Measurements from ENCODE around the gene KRT81.
A peak's percentile ranks its signal among the peaks of the same experiment; 100 is the strongest.

The KRT81 gene

DNA sequence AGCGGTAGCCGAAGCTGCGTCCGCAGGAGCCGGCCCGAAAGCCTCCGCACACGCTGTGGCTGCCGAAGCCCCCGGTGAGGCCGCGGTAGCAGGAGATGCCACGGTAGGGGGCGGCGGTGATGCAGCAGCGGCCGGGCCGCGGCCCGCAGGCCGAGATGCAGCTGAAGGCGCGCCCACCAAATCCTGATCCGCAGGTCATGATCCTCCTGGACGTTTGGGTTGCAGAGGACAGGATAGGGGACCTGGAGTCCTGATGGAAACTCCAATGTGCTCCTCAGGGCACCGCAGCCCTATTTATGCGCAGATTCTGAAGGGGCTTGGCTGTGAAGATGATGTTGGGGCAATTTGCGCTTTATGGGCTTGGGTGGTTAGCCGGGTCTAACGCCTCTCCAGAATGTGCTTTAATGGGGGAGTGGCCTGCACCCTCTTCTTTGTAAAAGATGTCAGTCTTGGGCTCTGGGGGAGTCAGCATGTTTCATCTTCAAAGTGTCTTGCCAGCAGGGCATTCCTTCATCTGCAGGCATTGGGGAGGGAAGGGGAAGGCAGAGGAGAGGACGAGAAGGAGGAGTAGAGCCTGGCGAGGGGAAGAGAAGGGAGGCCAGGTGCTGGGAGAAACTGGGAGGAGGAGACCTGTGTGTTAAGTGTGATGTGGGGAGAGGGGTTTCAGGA, at the start of gene KRT81:
TSS of gene KRT81 (minus strand) at position 268 of the 669 bp plus-strand sequence. CDS start at position 199, 69 bp downstream.
- DNase-seq (ENCODE audit: low spot score), result no peak

DNA sequence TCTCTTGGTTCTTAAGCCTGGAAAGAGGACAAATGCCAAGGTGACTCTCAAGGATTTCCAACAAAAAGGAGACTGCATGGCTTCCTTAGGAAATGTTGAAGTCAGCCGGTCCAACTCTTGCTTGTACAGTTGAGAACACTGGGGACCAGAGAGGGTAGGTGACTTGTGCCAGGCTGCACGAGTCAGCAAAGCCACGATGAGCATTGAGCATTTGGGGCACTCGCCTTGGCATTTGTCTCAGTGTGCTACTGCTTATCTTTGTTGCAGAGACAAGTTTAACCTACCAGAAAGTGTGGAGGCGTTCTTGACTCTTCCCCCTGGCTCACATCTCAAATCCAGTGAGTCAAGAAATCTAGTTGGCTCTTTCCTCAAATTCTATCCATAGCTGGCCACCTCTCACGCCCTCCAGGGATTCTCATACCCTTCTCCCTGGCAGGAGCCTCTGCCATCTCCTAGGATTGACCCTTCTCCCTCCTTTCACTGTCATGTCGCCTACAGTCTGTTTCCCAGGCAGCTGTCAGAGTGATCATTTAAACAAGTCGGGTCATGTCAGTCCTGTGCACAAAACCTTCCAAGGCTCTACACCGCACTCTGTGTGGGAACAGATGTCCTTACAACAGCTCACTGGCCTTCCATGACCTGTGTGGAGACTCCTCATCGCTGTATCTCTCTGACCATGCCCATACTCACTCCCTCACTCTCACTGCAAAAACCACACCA, 47.1 kb upstream of the KRT81 start:
- DNase-seq (ENCODE audit: low spot score), result no peak

DNA sequence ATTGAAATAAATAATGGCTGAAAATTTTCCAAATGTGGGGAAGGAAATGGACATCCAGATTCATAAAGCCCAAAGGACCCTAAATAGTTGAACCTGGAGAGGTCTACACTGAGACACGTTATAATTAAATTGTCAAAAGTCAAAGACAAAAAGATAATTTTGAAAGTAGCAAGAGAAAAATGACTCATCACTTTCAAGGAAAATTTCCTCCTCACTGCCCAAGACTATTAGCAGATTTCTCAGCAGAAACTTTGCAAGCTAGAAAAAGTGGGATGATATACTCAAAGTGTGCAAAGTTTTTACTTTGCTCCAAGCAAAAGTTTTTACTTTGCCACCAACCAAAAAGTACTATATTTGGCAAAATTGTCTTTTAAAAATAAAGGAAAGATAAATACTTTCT, 45.7 kb upstream of the KRT81 start:
- DNase-seq (ENCODE audit: low spot score), result no peak

DNA sequence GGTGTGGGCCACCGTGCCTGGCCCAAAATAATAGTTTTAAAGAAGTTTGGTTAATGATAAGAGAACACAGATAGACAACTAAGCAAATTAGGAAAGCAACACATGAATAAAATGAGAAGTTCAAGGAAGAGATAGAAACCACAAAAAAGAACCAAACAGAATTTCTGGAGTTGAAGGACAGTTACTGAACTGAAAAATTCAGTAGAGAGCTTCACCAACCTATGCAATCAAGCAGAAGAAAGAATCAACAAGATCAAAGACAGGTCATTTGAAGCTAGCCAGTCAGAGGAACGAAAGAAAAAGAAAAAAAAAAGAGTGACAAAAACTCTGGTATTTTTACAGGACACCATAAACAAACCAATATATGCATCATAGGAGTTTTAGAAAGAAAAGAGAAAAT, 45.3 kb upstream of the KRT81 start:
- DNase-seq (ENCODE audit: low spot score), result no peak

DNA sequence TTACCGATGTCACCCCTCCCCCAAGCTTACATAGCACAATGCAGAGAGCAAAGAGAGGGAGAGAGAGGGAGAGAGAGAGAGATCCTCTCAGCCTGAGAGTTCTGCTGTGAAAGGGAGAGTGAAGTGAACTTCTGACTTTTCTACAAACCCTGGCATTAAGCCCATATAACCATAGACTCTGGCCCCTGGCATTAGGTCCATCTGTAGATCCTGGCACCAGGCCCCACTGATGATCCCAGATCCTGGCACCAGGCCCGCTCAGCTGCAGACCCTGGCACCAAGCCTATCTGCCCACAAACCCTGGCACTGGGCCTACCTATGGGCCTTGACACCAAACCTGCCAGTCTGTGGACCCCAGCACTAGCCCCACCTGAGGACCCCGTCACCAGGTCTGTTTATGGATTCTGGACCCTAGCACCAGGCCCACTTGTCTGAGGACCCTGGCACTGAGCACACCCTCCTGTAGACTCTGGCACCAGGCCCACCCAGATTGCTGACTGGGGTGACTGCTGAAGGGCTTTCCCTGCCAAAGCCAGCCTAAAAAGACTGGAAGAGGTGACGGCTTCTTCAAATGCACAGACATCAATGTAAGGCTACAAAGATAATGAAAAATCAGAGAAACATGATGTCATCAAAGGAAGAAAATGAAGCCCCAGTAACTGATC, 44.4 kb upstream of the KRT81 start:
- DNase-seq (ENCODE audit: low spot score), result no peak

DNA sequence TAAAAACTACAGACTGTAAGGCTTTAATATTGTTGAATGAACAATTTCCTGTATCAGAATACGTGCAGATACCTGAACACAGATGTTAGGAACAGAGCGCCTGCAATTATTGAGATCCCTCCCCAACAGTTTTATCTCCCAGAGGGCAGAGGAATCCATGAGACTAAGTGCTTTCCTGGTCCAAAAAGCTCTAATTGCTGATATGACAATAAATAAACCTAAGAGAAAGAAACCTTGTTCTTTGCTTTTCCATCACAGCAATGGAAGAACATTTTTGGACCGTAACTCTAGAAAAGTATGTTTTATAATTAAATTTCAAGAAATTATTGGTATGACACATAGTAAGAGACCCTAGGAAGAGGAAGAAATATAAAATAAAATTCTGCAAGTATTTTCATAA, 42.9 kb upstream of the KRT81 start:
- no peak for DNase-seq (ENCODE audit: low spot score)

DNA sequence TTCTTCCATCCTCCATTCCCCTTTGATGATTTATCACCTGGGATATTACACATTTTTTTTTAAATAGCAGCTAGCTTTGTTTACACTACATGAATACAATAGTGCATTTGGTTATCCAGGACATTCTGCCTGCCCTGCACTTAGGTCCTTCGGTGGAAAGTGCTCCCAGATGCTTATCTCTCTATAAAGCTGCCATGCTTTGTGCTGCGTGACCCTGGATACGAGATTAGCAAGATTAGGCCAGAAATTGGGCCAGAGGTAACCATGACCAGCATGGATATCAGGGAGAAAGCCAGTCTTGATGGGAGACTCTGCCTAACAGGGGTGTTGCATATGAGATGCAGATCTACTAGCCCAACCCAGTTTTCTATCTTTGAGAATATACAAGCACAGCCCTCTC, 42.0 kb upstream of the KRT81 start:
- DNase-seq (ENCODE audit: low spot score), result no peak

DNA sequence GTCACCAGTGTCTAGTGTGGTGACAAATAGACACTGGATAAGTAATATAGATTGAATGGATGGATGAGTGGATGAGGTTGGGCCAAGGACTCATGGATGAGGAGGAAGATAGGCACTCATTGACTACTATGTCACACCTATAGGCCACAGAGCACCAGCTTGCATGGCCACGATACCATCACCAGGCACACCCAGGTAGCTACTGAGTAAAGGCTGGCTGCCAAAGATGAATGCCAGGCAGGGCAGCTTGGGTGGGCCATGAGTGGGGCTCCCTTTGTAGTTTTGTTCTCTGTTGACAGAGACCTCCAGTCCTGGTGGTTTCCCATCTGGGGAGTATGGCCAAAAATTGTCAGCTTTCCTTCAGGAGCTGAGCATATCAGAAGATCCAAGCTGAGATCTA, 41.0 kb upstream of the KRT81 start:
- no peak for DNase-seq (ENCODE audit: low spot score)

DNA sequence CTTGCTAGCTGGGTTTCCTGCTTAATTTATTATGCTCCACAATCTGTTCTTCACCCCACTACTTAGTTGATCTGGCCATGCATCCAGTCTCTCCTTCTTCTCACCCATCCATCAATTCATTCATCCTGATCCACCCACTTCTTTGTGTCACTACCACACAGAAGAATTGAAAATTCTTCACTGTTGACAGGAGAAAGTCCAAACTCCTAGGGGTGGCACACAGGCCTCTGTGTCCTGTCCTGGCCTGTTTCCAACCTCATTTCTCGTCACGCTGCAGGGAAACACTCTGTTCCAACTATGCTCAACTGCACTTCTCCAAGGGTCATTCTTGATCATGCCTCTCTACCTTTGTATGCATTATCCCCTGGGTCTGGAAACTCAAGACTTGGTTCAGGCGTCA, 40.5 kb upstream of the KRT81 start:
- no peak for DNase-seq (ENCODE audit: low spot score)

DNA sequence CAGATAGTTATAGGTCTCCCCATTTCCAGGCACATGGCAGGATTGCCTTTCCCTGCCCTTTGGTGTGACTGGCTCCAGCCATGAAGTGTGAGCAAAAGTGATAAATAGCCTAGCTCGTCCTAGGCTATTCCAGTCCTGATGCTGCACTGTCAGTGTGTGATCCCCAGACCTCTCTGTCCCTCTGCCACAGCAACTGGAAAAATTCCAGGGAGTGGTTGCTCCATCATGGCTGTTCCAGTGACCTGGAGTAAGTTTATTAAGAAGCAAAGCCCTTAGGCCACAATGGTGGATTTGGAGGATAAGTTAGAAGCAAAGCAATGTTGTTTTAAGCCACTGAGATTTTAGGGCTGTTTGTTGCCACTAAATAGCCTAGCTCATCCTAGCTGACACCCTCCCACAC, 39.7 kb upstream of the KRT81 start:
- no peak for DNase-seq (ENCODE audit: low spot score)

DNA sequence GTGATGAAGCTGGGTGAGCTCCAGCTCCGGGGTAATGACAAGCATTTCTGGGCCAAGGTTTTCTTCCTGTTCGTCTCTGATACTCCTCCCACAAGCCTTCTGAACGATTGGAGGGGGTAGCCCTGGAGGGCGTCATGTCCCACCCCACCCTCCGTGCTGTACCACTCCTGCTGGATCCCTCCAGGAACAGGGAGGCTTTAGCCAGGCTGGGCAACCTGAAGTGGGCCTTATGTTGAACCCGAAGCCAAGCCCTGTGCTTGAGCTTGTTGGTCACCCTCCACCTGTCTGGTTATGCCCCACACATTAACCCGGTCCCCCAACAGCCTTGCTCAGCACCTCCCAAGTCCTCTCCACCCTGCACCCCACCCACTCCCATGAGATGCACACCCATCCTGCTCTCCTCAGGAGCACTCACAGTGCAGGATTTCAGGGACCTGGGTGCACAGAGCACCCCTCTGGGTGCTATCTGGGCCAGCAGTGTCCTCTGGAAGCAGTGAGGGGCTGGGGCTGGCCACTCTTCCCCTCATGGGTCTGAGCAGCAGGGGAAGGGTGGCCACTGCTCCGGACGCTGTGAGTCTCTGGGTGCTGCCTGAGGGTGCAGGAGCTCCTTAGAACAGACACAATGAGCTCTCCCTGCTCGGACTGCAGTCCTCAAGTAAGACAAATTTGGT, 36.6 kb upstream of the KRT81 start:
- DNase-seq (ENCODE audit: low spot score), result no peak

DNA sequence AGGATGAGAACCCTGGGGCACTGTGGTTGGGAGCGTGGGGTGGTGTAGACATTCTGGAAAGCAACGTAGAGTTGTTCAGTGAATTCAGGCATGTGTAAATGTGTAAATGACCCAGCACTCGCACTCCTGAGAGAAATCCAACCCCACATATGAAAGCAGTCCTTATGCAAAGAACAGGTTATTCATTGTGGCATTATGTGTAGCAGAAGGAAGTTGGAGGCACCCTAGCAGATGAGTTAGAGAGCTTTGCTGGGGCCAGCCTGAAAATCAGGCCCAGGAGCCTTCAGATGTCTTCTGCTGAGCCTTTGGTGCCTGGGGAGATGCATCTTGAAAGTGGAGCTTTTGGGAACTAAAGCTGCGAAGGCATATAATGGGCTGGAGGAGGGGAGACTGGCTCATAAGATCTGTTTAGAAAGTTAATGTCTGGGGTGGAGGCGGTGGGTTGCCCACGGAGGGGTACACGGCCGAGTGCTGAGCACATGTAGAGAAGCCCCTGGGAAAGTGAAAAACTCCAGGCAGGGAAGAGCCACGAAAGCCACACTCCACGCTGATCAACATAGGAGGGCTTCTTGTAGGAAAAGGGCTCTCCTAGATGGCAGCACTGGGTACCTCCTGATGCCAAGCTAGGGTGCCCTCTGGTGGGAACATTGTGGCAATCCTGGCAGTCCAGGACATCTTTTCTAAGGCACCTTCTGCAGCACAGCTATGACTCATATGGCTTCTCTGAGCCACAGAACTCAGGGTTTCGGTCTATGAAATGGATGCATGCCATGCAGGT, 35.9 kb upstream of the KRT81 start:
- peak; percentile 86 for DNase-seq (ENCODE audit: low spot score)

DNA sequence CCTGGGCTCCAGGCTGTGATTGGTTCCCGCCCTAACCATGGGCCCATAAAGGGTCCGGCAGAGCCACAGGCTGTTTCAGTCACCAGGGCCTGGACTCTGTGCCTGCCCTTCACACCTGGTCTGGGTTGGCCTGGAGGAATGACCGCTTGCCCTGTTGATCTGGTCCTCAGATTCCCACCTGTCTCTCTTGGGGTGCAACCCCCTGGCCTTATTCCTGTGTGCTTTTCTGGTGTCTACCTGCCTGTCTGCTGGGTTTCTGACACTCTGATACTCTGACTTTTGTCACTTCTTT, 32.8 kb upstream of the KRT81 start:
- no peak for DNase-seq (ENCODE audit: low spot score)

DNA sequence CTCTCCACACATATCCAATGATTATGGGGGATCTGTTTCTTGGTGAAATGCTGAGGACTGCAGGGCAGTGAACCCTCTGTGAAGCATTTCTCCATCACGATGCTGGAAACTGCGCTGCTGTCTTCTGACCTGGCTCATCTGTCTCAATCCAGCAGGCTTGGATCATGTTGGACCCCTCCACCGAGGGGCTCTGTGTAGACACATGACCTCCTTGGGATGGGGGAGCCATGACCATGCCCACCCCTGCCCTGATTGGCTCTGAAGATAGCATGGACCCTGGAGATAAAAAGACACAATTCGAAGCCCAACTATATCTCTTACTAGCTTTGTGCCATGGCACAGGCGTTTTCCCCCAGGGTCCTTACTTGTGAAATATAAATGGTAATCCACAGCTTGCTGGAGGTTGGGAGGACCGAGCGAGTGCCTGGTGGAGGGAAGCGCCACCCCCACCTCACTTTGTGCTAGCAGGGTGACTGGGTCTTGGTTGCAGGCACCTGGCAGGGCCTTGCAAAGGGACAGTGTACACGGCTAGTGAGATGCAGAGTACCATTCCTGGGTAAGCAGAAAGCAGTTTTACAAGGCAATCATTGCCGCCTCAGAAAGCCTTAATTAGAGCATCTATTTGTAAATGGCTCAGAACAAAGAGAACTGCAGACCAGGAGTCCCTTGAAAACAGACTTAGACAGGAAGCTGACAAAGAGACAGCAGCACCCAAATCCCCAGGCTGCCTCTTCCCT, 32.2 kb upstream of the KRT81 start:
- DNase-seq (ENCODE audit: low spot score), result no peak

DNA sequence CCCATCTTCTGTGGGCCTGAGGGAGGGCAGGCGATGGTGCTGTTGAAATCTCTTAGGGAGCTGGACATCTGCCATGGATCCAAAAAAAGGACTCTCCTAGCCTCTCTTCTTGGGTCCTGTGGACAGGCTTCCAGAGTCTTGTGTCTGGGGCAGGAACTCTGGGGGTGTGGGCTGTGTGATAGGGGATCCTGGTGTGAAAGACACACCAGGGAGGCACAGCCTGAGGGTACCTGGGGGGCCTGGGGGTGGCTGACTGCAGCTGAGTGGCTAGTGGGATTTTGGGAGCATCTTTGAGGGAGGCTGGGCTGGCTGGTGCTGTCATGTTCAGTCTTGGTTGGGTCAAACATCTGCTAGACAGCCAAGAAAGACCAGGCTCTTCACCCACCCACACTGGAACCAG, 31.7 kb upstream of the KRT81 start:
- DNase-seq (ENCODE audit: low spot score), result no peak

DNA sequence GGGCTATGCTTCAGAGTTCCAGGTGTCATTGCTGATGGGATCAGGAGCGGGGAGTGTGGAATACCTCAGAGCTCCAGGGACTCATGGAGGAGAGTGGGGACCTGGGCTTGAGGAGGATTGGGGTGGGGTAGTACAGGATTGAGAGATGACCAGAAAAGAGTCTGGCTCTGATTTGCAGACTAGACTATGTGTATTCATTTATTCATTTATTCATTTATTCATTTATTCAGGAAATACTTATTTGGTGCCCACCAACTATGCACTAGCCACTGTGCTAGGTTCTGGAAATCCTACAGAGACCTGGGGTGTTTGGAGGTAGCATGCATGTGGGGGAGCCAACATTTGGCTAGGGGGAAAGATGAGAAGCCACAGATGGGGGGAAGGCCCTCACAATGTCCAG, 30.7 kb upstream of the KRT81 start:
- no peak for DNase-seq (ENCODE audit: low spot score)

DNA sequence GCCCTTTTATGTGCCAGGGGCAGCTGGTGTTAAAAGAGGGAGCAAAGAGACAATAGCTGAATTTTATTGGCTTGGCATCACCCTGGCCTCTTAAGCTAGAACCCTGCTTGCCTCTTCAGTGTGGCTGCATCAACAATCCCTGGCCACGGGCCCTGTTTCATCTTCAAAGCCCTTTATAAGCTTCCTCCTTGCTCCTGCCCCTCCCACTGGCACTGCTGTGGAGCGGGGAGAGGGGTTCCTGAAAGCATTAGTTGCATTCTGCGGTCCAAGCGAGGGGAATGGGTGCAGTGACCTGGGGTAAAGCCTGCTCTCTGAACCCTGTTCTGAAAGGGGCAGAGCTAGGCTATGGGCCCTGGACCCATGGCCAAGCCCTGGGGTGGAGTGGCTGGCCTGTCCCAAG, 30.1 kb upstream of the KRT81 start:
- DNase-seq (ENCODE audit: low spot score), result no peak

DNA sequence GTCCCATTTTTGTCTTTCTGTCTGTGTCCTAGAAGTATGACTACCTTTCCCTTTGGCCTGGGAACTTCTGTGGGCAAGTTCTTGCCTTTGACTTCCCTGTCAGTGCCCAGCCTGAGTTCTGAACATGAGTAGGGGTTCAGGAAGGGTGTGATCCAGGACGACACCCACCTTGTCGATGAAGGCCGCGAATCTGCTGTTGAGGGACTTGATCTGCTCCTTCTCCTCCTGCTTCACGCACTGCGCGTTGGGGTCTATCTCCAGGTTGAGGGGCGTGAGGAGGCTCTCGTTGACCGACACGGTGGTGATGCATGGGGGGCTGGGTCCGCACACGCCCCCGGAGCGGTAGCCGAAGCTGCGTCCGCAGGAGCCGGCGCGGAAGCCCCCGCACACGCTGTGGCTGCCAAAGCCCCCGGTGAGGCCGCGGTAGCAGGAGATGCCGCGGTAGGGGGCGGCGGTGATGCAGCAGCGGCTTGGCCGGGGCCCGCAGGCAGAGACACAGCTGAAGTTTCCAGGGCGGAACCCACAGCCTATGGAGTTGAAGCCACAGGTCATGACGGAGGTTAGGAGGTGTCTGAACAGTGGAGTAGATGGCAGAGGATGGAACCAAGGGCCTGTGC, 29.6 kb upstream of the KRT81 start, which contains the start of gene KRT83:
TSS of gene KRT83 (minus strand) at position 615 of the 617 bp plus-strand sequence. CDS start at position 552, 63 bp downstream.
- DNase-seq (ENCODE audit: low spot score), result no peak

DNA sequence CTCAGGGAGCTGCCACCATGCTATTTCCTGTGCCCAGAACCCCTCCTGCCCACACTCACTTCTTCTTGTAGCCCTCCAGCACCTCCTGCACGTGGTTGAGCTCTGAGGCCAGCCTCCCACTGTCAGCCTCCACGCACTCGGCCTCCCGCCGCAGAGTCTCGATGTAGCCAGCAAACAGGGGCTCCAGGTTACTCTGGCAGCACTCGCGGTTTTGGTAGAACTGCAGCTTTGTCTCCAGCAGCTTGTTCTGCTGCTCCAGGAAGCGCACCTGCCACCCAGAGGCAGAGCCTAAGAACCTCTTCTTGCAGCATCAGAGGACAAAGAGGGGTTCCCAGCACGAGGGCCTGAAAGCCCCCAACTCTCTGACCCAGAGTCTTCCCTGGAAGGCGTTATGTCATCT, 27.8 kb upstream of the KRT81 start:
- DNase-seq (ENCODE audit: low spot score), result no peak

DNA sequence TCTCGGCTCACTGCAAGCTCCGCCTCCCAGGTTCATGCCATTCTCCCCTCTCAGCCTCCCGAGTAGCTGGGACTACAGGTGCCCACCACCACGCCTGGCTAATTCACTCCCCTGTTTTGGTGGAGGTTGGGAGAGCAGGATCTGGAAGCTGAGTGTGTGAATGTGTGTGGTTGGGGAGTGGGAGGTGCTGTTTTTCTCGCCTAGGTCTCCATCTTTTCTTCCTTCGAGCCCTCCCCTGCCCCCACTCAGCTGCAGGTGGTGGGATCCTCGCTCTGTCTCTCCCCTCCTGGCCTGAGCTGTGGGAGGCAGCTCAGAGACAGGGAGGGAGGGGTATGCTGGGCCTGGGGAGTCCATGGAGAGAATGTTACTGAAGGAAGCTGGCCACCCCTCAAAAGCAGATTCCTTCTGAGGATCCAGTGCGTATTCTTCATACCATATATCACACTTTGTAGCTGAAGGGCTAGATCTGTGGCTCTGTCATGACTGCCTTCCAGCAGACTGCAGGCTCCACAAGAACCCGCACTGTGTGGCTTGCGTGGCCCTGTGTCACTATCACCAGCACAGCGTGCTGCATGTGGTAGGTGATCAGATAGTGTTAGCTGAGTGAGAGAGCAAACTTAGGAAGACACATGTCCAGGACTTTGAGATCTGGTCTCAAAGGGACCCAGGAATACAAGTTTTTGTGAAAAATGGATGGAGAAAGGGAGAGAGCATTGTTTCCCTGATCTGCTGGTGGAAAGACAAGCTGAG, 27.1 kb upstream of the KRT81 start:
- DNase-seq (ENCODE audit: low spot score), result no peak
